HepG2 (cell line): Measurements from ENCODE around the gene ZNF764. TPM values are rescaled to one million over a fixed set of nuclear protein-coding genes. Genes with fewer than 3 reads are reported as not detected.

Experiments used
- AHR ChIP-seq: IDR thresholded peaks from 2 replicates; pipeline ENCODE4 v1.6.1; 2018; ENCODE audit warnings: missing genetic modification reagents, missing compliant biosample characterization
- ATF2 ChIP-seq: sonication (generic); formaldehyde crosslinking; IDR thresholded peaks from 2 replicates; pipeline ENCODE4 v1.4.0; 2020; ENCODE audit warnings: missing genetic modification reagents
- GMEB2 ChIP-seq: IDR thresholded peaks from 2 replicates; pipeline ENCODE4 v1.6.1; 2016; ENCODE audit warnings: missing biosample characterization, missing genetic modification reagents, low read depth
- HNRNPH1 ChIP-seq: fragments of 200-400 bp; formaldehyde crosslinking; optimal IDR thresholded peaks from 2 replicates; pipeline ENCODE3; 2017; ENCODE audit warnings: mild to moderate bottlenecking, low read depth, low read length
- NFATC3 ChIP-seq: sonication (generic); formaldehyde crosslinking; IDR thresholded peaks from 2 replicates; pipeline ENCODE4 v1.5.1; 2020; ENCODE audit warnings: mild to moderate bottlenecking, missing genetic modification reagents
- POGZ ChIP-seq: sonication (generic); formaldehyde crosslinking; IDR thresholded peaks from 2 replicates; pipeline ENCODE4 v1.4.0; 2020; ENCODE audit warnings: mild to moderate bottlenecking, missing genetic modification reagents
- POLR2AphosphoS2 ChIP-seq: IDR thresholded peaks from 2 replicates; pipeline ENCODE4 v1.6.1; 2011; ENCODE audit warnings: low read depth, low read length, improper control_type of control experiment
- STAG1 ChIP-seq: sonication (generic); formaldehyde crosslinking; IDR thresholded peaks from 2 replicates; pipeline ENCODE4 v1.4.0; 2020; ENCODE audit warnings: missing genetic modification reagents
- U2AF1 ChIP-seq: fragments of 200-400 bp; formaldehyde crosslinking; optimal IDR thresholded peaks from 2 replicates; pipeline ENCODE3; 2017; ENCODE audit warnings: mild to moderate bottlenecking, low read depth, low read length
- ZFAT ChIP-seq: sonication (generic); formaldehyde crosslinking; conservative IDR thresholded peaks from 2 replicates; pipeline ENCODE4 v1.8.1; 2023; ENCODE audit warnings: missing genetic modification reagents, inconsistent platforms
- ZMAT5 ChIP-seq: sonication (generic); formaldehyde crosslinking; IDR thresholded peaks from 2 replicates; pipeline ENCODE4 v1.5.0; 2020; ENCODE audit warnings: mild to moderate bottlenecking, low read depth, missing genetic modification reagents, borderline replicate concordance
- ZNF225 ChIP-seq: sonication (generic); formaldehyde crosslinking; IDR thresholded peaks from 2 replicates; pipeline ENCODE4 v1.4.0; 2020; ENCODE audit warnings: mild to moderate bottlenecking, missing genetic modification reagents
- ZNF275 ChIP-seq: sonication (generic); formaldehyde crosslinking; IDR thresholded peaks from 2 replicates; pipeline ENCODE4 v1.8.0; 2022; ENCODE audit warnings: missing genetic modification reagents, mild to moderate bottlenecking, inconsistent platforms, borderline replicate concordance
- ZNF484 ChIP-seq: sonication (generic); formaldehyde crosslinking; IDR thresholded peaks from 2 replicates; pipeline ENCODE4 v1.5.1; 2020; ENCODE audit warnings: mild to moderate bottlenecking, low read depth, missing genetic modification reagents, borderline replicate concordance
- polyA plus RNA-seq, 8 experiments: library from polyadenylated mRNA; depleted of rRNA in 3 of 8; stranded (reverse) in 7 of 8; unstranded in 1 of 8; fragments of >200 nt; fragmentation: Illumina TruSeq in 4 of 8; extraction: Trizol in 4 of 8; gene quantifications; 2 replicates each; pipeline versions ENCODE4 v1.2.1 to v1.2.3, GENCODE V29; 2011 to 2016; ENCODE audit warnings: low read depth in 4 of 8, missing spikeins in 1 of 8, mixed read lengths in 1 of 8; ENCODE audit not compliant: insufficient read depth in 1 of 8
- total RNA-seq, 5 experiments: library from RNA; depleted of rRNA; stranded (reverse); fragments of >200 nt; fragmentation: Illumina TruSeq; extraction: Trizol; gene quantifications; 2 replicates each; pipeline ENCODE4 v1.2.3, GENCODE V29; 2016; ENCODE audit warnings: low read depth in 1 of 5
- TF ChIP-seq, protein P1 (sequence below): sonication (generic); formaldehyde crosslinking; IDR thresholded peaks from 2 replicates; pipeline ENCODE4 v1.4.0; 2020; ENCODE audit warnings: mild to moderate bottlenecking, missing genetic modification reagents
- TF ChIP-seq, protein P2 (sequence below): sonication (generic); formaldehyde crosslinking; IDR thresholded peaks from 2 replicates; pipeline ENCODE4 v1.5.1; 2020; ENCODE audit warnings: mild to moderate bottlenecking, missing genetic modification reagents, moderate library complexity

The ZNF764 gene
- total and polyA plus RNA-seq, 2 of the 13 experiments (the other 11 are each of a cell fraction or from before 2014, with no cell fraction given): 4.1 to 9.1 TPM

DNA sequence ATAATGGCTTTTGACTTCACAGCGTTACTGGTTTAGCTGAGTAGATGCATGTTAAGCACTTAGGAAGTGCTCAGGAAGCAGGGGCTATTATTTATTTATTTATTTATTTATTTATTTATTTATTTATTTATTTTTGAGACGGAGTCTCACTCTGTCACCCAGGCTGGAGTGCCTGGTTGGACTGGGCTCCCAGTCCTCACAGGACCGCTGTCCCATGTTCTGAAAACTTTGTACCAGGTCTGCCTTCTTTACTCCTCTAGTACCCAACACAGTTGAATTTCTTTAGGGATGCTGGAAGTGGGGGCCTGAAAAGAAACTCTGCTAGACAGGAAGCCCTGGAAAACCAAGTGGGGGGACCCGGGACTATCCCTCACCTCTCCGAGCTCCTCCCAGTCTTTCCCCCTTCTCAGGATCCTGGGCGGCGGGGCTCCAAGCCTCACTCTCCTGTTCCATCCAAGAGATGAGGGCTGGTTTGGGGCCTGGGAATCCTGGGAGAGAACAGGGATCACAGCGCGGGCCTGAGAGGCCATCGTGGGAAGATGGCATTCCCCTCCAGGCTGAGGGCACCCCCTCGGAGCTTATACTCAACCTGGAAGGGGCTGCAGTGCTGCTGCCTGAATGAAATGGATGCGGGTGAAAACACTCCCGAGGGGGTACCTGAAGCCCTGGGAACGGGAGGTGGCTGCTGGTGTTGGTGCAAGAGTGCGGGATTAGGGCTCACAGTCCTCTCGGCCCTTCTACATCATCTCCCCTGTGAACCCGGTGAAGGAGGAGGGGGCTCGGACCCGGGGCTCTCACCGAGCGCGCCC lies 12.7 kb upstream of the ZNF764 start (continued):
- TF ChIP-seq ZNF484 (CRISPR knock-in tag): no peak
- TF ChIP-seq NFATC3: no peak
- no peak for TF ChIP-seq ZMAT5 (CRISPR knock-in tag)
- 0 out of 2 replicates have a peak, but pooled peaks have one; percentile 7 for TF ChIP-seq GMEB2 (CRISPR knock-in tag)
- TF ChIP-seq U2AF1: no peak
- no peak for TF ChIP-seq POLR2AphosphoS2
- no peak for TF ChIP-seq STAG1
- no peak for TF ChIP-seq ZFAT
- TF ChIP-seq AHR (CRISPR knock-in tag): 0 out of 2 replicates have a peak, but pooled peaks have one; percentile 21
- TF ChIP-seq ZNF225: no peak; the same call in 1 of the 2 replicates
- TF ChIP-seq, protein P1, sequence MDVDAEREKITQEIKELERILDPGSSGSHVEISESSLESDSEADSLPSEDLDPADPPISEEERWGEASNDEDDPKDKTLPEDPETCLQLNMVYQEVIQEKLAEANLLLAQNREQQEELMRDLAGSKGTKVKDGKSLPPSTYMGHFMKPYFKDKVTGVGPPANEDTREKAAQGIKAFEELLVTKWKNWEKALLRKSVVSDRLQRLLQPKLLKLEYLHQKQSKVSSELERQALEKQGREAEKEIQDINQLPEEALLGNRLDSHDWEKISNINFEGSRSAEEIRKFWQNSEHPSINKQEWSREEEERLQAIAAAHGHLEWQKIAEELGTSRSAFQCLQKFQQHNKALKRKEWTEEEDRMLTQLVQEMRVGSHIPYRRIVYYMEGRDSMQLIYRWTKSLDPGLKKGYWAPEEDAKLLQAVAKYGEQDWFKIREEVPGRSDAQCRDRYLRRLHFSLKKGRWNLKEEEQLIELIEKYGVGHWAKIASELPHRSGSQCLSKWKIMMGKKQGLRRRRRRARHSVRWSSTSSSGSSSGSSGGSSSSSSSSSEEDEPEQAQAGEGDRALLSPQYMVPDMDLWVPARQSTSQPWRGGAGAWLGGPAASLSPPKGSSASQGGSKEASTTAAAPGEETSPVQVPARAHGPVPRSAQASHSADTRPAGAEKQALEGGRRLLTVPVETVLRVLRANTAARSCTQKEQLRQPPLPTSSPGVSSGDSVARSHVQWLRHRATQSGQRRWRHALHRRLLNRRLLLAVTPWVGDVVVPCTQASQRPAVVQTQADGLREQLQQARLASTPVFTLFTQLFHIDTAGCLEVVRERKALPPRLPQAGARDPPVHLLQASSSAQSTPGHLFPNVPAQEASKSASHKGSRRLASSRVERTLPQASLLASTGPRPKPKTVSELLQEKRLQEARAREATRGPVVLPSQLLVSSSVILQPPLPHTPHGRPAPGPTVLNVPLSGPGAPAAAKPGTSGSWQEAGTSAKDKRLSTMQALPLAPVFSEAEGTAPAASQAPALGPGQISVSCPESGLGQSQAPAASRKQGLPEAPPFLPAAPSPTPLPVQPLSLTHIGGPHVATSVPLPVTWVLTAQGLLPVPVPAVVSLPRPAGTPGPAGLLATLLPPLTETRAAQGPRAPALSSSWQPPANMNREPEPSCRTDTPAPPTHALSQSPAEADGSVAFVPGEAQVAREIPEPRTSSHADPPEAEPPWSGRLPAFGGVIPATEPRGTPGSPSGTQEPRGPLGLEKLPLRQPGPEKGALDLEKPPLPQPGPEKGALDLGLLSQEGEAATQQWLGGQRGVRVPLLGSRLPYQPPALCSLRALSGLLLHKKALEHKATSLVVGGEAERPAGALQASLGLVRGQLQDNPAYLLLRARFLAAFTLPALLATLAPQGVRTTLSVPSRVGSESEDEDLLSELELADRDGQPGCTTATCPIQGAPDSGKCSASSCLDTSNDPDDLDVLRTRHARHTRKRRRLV: 0 out of 2 replicates have a peak, but pooled peaks have one; percentile 35
- TF ChIP-seq ATF2 (CRISPR knock-in tag): no peak
- no peak for TF ChIP-seq HNRNPH1
- TF ChIP-seq ZNF275 (CRISPR knock-in tag): 0 out of 2 replicates have a peak, but pooled peaks have one; percentile 25
- TF ChIP-seq, protein P2, sequence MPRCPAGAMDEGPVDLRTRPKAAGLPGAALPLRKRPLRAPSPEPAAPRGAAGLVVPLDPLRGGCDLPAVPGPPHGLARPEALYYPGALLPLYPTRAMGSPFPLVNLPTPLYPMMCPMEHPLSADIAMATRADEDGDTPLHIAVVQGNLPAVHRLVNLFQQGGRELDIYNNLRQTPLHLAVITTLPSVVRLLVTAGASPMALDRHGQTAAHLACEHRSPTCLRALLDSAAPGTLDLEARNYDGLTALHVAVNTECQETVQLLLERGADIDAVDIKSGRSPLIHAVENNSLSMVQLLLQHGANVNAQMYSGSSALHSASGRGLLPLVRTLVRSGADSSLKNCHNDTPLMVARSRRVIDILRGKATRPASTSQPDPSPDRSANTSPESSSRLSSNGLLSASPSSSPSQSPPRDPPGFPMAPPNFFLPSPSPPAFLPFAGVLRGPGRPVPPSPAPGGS (CRISPR knock-in tag): no peak
- TF ChIP-seq POGZ (CRISPR knock-in tag): no peak
